Limb (tissue), 2 donors: ENCODE data around the gene PRELID1.
"Not testable (repeated sequence)": the region's sequence is repeated elsewhere in the genome, so short reads cannot be mapped to it uniquely, and the experiment has no call there.

Experiments
- DNase-seq, 2 donors: peaks; one replicate each; pipeline ENCODE4 v3.0.0-alpha.2; 2016; ENCODE audit errors: extremely low spot score in 2 of 2

PRELID1 gene

DNA sequence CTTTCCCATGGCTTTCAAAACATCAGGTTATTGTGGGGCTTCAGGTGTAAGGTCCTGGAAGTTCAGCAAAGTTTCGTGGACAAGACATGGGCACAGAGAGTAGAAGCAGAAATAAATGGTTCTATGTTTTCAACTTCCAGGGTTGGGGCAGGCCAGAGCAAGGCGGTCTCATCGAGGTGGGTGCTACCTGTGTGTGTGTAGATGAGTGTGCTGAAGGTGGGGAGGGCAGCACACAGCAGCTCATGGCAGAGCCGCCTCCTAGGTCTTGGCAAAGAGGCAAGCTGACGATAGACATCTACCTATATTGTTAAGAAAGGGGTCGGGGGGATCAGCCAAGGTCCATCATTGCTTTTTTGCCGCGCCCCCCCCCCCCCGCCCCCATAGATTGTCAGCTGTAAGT, 3.9 kb upstream of the PRELID1 start:
- DNase-seq: no peak

DNA sequence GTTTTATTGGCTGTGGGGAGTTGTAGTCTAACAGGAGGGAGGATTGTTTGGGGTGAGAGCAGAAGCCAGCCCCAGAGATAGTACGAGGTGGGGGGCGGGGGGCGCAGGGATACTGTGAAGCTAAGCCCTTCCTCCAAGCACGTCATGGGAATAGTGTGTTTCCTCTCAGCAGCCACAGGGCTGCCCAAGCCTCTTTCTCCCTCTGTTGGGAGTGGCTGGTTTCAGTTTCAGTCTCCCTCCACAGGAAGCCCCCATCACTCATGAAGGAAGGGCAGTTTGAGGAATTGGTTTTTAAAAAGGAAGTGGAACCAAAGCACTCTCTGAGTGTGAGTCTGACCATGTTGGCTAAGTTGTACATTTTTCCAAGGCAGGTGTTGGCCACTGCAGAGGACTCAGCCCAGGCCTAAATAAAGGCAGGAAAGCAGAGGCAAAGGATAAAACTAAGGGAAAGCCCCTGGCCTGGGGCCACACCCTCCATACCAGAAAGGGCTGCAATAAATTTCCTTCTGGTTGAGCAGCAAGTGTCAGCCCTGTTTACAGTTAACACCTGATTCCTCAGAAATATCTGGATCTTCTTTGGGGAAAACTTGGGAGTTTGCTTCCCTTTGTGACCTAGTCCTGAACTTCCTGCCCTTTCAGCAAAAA, 3.2 kb upstream of the PRELID1 start:
- peak in 1 of 2 donors; percentile 27 for DNase-seq

DNA sequence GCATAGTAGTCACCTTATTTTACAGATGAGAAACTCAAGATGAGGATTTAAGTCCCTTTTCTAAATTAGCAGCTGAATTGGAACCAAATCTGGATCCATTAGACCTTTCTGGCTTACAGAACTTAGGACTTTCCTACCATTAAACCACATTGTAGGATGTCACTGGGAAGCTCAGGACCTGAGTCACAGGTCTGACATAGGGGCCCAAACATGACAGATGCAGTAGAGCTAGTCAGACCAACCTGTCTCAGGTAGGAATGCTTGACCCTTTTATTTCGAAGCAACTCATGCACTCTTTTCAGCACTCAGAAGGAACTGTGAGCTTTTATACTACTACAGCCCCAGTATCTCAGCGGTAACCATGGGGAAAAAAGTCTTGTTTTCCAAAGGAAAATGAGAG, 2.6 kb upstream of the PRELID1 start:
- DNase-seq: no peak

DNA sequence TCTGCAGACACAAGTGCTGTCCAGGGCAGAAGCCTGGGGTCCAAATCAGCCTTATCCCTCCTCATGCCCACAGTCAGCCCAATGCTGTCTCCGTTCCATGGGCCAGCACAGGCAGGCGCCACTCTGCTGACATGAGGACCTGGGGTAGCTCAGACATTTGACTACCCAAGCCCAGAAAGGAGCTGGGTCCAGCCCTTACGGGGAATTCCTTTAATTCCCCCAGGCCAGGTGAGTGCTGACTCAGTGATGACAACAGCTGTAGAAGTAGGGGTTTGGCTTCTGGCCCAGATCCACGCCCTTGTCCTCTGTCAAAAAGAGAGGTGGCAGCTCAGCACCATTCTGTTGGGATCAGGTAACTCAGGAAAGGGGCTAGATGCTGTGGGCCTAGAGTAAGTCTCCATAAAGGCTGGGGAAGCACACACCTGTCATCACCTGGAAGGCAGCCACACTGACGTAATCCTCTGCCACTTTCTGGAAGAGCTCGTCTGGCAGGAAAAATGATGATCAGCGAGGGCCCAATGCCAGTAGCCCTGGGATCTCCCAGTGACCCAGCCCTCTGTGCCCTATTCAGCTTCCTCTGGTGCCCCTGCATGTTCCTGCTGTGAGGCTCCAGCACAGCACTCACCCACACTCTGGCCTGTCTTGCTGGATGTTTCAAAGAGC, 2.0 kb upstream of the PRELID1 start:
- DNase-seq: no peak

DNA sequence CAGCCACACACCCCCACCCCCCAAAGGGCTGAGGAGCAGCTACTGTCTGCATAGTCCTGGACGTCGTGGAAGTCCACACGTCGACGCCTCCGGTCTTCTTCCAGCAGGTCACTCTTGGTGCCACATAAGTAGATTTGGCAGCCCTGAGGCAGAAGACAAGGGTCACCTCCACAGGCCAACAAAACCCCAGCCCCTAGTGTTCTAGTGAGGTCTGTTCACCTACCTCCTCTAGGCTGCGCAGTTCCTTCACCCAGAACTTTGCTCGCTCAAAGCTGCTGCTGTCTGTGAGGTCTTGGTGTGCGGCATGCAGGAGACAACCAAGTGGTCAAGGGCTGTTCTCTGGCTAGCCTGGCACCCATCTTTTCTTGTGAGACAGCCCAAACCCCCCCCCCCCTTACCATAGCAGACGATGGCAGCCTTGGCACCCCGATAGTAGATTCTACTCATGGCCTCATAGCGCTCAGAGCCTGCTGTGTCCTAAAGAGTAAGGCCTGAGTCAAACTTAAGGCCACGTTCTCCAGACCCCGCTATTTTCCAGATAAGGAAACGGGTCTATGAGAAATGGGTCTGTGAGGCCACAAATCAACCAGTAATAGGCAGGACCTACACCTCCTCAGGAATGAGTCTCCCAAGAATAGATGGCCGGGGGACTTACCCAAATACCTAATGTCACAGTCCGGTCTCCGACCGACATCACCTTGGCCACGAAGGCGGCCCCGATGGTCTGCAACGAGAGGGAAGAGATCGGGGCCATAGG, 1.1 kb upstream of the PRELID1 start:
- no peak for DNase-seq

DNA sequence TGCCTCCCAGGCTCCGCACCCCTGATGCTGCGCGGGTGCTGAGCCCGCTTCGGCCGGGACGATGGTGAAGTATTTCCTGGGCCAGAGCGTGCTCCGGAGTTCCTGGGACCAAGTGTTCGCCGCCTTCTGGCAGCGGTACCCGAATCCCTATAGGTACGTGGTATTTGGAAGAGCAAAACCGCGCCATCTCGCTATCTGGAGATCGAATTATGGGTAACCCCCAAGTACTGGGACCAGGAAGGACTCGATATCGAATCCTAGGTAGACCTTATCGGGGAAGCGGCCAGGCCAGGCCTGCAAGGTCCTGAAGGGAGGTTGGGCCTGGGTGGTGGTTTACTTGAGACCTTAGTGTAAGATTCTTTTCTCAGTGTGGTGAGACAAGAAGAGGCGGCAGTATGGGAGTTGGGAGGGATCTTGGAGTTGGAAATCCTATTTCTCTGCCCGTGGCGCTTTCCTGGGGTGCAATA, 359 bp downstream of the PRELID1 start:
- no peak for DNase-seq

DNA sequence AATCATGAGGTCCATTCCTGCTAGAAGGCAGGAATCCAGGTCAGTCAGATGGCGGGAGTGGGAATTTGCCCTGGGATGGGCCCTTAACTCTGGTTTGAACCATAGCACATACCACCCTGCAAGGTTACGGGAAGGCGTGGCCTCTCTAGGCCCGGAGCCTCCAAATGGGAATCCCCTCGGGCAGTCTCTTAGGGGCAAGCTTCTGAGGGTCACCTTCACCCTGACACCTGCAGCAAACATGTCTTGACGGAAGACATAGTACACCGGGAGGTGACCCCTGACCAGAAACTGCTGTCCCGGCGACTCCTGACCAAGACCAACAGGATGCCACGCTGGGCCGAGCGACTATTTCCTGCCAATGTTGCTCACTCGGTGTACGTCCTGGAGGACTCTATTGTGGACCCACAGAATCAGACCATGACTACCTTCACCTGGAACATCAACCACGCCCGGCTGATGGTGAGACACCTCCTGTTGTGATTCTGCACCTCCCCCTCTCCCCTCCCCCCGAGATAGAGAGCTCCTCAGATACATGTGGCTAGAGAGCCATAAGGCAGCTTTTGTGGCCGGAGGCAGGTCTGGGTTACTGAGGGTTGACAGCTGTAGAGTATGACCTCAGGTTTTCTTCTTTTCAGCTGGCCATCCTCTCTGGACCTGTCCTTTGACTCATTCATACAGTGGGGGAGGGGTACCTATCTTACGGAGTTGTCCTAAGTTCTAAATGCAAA, 957 bp downstream of the PRELID1 start:
- no peak for DNase-seq

DNA sequence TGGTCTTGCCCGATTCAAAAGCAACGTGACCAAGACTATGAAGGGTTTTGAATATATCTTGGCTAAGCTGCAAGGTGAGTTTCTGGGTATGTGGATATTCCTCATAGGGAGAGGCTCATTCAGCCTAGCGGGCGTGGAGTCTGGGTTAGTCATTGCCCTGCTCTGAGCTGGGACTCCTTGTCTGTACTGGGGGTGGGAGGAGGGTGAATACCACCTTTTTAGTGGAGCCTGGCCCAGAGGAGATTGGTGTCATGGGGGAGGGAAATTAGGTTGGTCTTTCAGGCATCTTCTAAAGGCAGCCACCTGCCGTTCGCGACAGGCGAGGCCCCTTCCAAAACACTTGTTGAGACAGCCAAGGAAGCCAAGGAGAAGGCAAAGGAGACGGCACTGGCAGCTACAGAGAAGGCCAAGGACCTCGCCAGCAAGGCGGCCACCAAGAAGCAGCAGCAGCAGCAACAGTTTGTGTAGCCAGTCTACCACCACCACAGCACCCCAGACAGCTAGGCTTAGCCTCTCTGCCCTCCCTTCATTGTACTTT, 2.6 kb downstream of the PRELID1 start:
- DNase-seq: not testable (repeated sequence)

DNA sequence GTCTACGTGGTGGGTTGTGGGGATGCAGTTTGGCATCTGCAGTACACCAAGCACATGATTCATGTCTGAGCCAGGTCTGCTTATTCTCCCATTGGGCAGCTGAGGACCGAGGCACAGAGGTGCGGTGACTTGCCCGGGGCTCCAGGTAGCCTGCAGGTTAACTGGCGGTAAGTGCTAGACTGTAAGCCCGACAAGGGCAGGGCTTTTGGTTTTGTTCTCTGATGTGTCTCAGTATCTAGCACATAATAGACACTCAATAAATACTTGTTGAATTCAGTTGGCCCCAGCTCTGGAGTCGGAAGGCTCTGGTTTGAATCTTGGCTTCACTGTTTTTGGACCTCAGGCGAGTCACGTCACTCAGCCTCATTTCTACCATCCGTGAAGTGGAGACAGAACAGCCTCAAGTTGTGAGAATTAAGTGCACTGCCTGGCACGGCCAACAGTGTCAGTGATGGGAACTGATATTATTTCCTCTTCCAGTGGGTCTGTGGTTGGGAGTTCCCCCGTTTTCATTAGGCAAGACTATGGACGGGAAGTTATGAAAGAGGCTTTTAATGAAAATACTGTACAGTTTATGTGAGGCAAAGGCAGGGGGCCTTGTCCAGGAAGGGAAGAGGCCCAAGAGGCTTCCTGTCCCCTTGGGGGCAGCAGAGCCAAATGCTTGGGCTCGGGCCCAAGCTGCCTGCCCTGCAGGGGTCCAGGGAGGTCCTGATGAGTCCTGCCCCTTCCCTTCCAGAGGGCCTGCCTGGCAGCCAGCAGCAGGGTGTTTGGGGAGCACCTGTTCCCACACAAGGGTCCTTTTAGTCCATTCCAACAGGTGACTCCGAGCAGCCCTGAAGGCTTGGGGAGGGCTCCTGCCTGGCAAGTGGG, 3.3 kb downstream of the PRELID1 start:
- DNase-seq: no peak

DNA sequence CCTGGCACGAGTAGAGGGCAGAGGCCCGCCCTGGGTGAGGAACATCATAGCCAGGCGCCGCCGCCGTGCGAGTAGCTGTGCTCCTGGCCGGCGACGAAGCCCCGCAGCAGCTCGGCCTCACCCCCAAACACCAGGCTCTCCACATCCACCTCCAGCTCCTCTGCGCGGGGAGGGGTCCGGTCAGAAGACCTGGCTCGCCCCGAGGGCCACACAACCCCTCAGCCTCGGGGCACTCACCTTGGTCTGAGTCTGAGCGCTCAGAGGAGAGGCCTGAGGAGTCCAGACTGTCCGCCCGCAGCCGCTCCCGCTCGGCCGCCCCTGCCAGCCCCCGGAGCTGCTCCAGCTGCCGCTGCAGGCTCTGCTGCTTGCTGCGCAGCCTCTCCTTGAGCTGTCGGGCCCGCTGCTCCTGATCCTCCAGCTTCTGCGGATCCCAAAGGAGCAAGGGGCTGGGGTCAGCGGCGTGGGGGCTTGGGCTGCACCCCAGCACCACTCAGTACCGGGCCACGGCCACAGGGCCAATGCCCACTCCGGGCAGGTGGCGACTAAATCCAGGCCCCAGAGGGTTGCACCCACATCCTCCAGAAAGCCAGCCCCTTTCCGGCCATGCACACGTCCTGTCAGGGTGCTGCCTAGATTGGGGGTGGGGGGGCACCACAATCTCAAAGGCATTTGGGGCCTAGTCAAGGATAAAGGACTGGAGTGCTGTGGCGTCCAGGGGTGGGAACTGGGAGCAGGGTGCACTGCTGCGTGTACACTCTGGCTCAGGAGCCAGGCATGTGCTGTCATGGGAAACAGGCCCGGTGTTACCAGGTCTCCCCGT, 4.2 kb downstream of the PRELID1 start:
- DNase-seq: no peak

DNA sequence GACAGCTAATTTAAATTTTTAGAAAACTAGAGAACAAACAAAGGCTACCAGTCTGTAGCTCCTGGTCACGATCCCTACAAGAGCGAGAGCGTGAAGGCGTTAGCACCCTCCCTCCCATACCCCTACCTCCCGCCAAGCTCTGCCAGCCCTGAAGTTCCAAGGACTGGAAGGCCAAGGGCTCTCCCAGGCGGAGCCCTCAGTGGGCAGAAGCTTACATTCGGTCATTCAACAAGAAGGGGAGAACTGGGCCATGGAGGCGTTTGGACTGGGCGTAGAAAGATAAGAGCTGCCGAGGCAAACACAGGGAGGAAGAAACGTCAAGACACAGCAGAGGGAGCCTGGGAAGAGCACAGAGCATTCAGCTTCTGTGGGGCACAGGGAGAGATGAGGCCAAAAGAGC, 5.1 kb downstream of the PRELID1 start:
- DNase-seq: no peak

DNA sequence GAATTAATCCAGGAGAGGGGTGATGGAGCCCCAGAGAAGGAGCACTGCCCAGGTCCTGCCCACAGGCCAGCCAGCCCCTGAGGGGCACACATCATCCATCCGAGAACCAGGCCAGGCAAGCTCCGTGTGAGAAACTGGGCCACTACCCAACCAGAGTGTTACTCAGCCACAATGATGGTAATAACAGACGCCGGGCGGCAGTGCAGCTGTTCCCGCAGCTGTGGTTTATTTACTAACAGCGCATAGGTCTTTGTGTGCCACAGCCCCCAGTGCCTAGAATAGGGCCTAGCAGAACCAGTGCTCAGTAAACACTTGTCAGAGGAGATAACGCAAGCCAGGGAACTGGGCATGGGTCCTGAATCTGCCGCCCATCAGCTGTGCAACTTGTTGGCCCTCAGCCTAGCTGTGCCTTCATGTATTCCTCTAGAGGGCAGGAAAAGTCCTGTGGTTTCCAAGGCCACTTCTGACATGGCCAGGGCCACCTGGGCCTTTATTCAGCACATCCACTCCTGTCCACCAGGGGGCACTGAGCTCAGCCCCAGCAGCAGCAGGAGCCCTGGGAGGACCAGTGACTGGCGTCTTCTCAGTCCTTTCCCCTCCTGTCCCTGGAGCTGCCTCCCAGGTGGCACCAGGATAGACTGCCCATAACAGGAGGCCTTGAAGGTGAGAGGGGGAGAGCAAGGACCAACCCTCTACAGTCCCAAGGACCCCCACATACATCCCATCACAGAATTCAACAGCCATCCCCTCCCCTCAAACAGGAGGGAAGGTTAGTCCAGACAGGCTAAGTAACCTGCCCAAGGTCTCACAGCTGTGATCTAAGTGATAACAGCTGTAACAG, 6.0 kb downstream of the PRELID1 start:
- peak in 1 of 2 donors; percentile 70 for DNase-seq

DNA sequence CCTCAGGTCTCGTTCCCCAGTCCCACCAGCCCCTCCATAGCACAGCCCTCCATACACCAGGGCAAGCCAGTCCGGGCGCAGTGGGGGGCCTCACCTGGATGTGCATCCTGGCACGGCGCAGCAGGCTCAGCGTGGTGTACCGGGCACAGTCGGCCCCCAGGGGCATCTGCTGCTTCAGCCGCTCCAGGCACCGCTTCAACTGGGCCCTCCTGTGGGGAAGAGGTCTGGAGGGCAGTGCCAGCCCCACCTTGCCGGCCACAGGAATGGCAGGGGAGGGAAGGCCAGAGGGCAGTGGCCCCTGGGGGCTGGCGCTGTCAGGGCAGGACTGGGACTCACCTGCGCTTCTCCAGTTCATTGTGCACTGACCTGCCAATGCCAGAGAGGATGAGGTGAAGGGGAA, 6.7 kb downstream of the PRELID1 start:
- DNase-seq: no peak

DNA sequence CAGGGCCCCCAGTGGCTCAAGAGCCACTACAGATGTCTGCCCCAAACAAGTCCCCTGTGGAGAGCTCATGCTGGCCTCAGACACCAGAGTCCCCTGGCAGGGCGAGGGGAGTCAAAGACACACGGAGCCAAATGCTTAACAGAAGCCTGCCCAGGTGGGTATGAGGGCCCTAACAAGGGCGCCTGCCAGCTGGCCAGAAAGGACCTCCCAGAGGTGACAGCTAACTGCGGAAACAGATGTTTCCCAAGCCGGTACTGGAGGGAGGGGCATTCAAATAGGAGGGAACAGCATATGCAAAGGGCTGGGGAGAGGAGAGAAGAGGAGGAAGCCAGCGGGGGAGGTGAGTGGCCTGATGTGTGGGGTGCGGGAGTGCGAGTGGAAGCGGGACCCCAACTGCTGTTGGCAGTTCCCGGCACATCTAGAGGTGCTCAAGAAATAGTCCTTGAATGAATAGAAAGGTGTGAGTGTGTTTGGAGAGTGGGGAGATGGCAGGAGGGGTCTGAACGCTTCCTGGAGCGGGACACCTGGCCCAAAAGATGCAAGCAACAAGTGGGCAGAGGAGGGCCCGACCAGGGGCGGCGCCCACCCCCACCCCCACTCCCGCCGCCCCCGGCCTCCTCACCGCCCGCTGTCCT, 7.3 kb downstream of the PRELID1 start:
- no peak for DNase-seq

DNA sequence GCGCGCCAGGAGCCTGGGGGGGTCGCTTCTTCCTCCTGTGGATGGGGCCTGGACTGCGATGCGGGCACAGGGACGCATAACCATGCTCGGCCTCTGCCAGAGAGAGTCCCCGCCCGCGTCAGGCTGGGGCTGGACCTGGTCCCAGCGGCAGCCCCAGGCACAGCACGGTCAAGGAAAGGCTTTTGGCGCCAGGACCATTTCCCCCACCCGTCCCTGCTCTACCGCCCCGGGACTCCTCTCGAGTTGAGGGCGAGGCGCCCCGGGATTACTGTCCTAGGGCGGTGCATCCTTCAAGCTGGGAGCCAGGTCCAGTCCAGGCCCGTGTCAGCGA, 7.8 kb downstream of the PRELID1 start:
- DNase-seq: no peak

DNA sequence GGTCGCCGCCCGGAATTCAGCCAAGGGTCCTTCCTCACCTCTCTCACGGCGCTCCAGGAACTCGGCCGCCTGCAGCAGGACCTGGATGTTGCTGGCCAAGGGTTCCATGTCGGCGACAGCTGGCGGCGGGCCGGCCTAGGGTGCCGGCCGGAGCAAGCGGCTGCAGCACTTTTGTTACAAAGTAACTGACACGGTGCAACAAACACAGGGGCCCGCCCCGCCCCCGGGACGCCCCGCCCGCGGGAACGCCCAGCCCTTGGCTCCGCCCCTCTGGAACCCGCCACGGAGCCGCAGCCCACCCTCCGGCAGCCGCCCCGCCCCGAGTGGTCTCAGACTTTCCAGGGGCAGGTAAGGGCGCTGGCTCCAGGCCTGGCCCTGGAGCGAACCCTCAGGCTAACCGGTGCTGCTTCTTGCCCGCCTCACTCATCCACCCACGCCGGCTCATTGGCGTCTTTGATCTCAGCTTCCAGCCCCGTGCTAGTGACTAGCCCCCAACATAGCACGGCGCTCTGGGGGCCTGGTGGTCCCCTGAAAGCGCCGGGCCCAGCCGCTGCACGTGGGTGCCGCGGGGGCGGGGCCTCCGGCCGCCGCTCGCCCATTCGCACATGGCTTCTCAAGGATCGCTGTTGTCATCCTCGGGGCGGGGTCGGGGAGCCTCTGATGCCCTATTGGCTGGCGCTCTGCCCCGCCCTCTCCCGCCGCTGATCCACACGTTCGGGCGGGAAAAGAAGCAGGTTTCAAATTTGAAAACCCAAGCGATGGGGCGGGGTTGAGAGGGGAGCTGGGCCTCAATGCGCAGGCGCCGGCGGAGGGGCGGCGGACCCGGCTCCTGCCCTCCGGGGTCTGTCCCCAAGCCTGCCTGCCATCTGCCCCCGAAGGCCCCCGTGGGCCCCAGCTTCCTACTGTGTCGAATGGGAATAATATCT, 8.4 kb downstream of the PRELID1 start, which contains the start of gene MXD3:
Gene MXD3, minus strand, starts transcription at position 176 of the 926 bp plus-strand sequence. Its CDS starts 68 bp downstream, at position 108.
- peak; percentile 96 to 98 for DNase-seq

DNA sequence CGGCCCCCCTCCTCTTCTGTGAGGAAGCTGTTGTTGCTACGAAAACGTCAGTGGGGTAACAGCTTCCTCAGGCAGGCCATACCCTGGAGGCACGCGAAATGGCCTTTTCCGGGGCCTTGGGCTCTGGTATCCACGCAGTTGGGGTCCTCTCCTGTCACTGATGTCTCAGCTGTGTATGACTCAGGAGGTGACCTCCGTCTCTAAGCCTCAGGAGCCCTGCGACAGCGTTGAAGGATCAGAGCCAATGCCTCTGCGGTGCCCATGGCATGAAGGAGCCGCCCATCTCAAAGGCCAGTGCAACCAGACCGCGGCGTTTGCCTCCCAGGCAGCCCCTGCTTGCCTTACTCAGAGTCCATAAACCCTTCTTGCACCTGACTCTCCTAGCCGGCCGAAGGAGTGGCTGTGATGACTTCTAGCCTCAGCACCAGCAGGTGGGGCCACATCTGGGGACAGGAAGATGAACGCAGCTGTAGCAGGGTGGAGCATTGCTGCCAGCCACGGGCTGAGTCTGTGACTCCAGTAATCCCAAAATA, 9.1 kb downstream of the PRELID1 start:
- DNase-seq: no peak
